ENCODE measurements around the gene BGN. TPM values are rescaled to one million over a fixed set of nuclear protein-coding genes. Genes with fewer than 3 reads are reported as not detected.

Gene BGN
- total and polyA plus RNA-seq, 10 of the 15 experiments (the other 5 are each of a cell fraction or from before 2014, with no cell fraction given): 0.06 to 0.18 (median 0.12) TPM; not detected in 7

DNA sequence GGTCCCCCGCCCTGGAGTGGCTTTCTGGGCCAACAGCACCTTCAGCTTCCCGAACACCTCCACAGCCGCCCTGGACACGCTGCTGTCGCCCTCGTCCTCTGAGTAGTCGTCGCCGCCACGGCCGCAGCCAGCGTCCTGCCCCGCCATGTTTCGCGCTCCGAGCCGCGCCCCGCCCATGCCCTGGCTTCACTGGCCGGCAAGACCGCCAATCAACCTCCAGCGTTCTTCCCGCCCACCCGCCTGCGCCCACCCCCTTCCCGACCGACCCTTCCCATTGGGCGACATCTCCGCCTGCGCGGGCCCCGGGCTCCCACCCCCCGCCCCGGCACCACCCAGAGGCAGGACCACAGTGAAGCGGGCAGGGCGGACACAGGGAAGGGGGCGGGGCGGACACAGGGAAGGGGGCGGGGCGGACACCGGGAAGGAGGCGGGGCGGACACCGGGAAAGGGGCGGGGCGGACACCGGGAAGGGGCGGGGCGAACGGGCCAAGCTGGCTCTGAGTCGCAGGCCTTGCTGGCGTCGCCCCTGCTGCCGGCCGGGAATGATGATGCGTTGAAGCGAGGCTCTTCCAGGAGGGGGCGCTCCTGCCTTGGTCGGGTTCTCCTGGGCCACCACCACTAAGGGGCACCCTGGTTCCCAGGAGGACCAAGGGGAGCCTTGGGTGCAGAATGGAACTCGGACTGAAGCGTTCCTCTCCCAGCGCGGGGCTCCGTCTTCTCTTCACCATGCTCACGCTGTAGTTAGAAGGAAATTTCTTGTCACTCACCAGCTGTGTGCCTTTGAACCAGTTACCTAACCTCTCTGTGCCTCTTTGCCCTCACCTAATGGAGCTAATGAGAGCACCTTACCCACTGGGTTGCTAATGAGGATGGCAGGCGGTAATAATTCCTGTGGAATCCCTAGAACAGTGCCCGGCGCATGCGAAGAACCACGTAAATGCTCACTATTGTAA, 24.1 kb upstream of the BGN start, which contains the start of gene HAUS7 (continued):
- TF ChIP-seq, protein P1, sequence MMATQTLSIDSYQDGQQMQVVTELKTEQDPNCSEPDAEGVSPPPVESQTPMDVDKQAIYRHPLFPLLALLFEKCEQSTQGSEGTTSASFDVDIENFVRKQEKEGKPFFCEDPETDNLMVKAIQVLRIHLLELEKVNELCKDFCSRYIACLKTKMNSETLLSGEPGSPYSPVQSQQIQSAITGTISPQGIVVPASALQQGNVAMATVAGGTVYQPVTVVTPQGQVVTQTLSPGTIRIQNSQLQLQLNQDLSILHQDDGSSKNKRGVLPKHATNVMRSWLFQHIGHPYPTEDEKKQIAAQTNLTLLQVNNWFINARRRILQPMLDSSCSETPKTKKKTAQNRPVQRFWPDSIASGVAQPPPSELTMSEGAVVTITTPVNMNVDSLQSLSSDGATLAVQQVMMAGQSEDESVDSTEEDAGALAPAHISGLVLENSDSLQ (IDR thresholded peaks at IDR 0.05): peak; percentile 96
- TF ChIP-seq ETV6 (conservative IDR thresholded peaks at IDR 0.05 in 1 of 2, IDR thresholded peaks at IDR 0.05 in 1 of 2; ENCODE audit: borderline replicate concordance in 1 of 2, low read depth in 1 of 2): no peak
- TF ChIP-seq IKZF2 (IDR thresholded peaks at IDR 0.05): no peak
- TF ChIP-seq RUNX3 (IDR thresholded peaks at IDR 0.05; ENCODE audit: low read length): no peak
- TF ChIP-seq PAX8 (IDR thresholded peaks at IDR 0.05): no peak
- TF ChIP-seq POLR2AphosphoS2 (IDR thresholded peaks at IDR 0.05; ENCODE audit: low read depth, low read length): no peak
- TF ChIP-seq NFIC (IDR thresholded peaks at IDR 0.05; ENCODE audit: low read depth, low read length): no peak
- TF ChIP-seq LARP7 (IDR thresholded peaks at IDR 0.05): 0 out of 2 replicates have a peak, but pooled peaks have one; percentile 35
- TF ChIP-seq CREB1 (IDR thresholded peaks at IDR 0.05; ENCODE audit: low read depth): peak; percentile 93
- no peak for TF ChIP-seq EGR1 (IDR thresholded peaks at IDR 0.05; ENCODE audit: borderline replicate concordance in 1 of 2, low read depth in 2 of 2, low read length in 2 of 2)
- TF ChIP-seq, protein P2, sequence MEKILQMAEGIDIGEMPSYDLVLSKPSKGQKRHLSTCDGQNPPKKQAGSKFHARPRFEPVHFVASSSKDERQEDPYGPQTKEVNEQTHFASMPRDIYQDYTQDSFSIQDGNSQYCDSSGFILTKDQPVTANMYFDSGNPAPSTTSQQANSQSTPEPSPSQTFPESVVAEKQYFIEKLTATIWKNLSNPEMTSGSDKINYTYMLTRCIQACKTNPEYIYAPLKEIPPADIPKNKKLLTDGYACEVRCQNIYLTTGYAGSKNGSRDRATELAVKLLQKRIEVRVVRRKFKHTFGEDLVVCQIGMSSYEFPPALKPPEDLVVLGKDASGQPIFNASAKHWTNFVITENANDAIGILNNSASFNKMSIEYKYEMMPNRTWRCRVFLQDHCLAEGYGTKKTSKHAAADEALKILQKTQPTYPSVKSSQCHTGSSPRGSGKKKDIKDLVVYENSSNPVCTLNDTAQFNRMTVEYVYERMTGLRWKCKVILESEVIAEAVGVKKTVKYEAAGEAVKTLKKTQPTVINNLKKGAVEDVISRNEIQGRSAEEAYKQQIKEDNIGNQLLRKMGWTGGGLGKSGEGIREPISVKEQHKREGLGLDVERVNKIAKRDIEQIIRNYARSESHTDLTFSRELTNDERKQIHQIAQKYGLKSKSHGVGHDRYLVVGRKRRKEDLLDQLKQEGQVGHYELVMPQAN (conservative IDR thresholded peaks at IDR 0.05): peak; percentile 22; the same call in 1 of the 2 replicates
- no peak for TF ChIP-seq TBL1XR1 (IDR thresholded peaks at IDR 0.05; ENCODE audit: low read depth, low read length)
- TF ChIP-seq, protein P3, sequence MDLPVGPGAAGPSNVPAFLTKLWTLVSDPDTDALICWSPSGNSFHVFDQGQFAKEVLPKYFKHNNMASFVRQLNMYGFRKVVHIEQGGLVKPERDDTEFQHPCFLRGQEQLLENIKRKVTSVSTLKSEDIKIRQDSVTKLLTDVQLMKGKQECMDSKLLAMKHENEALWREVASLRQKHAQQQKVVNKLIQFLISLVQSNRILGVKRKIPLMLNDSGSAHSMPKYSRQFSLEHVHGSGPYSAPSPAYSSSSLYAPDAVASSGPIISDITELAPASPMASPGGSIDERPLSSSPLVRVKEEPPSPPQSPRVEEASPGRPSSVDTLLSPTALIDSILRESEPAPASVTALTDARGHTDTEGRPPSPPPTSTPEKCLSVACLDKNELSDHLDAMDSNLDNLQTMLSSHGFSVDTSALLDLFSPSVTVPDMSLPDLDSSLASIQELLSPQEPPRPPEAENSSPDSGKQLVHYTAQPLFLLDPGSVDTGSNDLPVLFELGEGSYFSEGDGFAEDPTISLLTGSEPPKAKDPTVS (IDR thresholded peaks at IDR 0.05; ENCODE audit: low read depth, low read length): no peak
- no peak for TF ChIP-seq HDAC2 (IDR thresholded peaks at IDR 0.05)
- TF ChIP-seq, protein P4, sequence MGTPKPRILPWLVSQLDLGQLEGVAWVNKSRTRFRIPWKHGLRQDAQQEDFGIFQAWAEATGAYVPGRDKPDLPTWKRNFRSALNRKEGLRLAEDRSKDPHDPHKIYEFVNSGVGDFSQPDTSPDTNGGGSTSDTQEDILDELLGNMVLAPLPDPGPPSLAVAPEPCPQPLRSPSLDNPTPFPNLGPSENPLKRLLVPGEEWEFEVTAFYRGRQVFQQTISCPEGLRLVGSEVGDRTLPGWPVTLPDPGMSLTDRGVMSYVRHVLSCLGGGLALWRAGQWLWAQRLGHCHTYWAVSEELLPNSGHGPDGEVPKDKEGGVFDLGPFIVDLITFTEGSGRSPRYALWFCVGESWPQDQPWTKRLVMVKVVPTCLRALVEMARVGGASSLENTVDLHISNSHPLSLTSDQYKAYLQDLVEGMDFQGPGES (IDR thresholded peaks at IDR 0.05): no peak
- TF ChIP-seq NR2F1 (conservative IDR thresholded peaks at IDR 0.05): no peak
- peak; percentile 80 for TF ChIP-seq POLR2A (IDR thresholded peaks at IDR 0.05; ENCODE audit: low read depth, low read length)
- TF ChIP-seq SUZ12 (IDR thresholded peaks at IDR 0.05; ENCODE audit: unreplicated experiment): no peak
- TF ChIP-seq NFYB (IDR thresholded peaks at IDR 0.05; ENCODE audit: insufficient read depth, low read depth, low read length): 0 out of 2 replicates have a peak, but pooled peaks have one; percentile 43
- TF ChIP-seq KDM1A (IDR thresholded peaks at IDR 0.05; ENCODE audit: borderline replicate concordance): no peak

Data from GM12878 (cell line).